Nucleus accumbens (tissue), 56 donors: ENCODE results near the gene VPS26B.

Experiments
- DNase-seq, 56 donors: peaks; one replicate each; lab custom pipeline; 2025; lab: John Stamatoyannopoulos, UW

Gene VPS26B

DNA sequence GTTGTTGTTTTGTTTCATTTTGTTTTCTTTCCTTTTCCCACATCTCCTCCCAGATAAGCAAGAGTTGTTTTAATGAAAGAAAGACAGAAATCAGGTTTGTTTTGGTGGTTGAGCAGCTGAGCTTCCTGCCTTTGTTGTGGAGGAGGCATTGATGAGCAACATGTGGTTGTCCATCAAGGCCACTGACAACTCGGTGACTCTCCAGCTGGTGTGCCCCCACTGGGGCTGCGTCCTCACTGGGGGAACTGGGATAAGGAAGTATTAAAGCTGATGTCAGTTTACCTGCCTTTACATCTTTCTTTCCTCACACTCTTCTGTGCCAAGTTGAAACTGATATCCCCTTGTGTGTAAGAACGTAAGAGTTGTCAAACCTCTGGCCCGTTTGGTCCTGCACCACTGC lies 5.9 kb downstream of the VPS26B start:
- DNase-seq: no peak

GRCh38 chr11:134231958-134232659 lies 7.6 kb downstream of the VPS26B start:
- DNase-seq: no peak

- no peak for DNase-seq
Observed at GRCh38 chr11:134233729-134234179, 9.3 kb downstream of the VPS26B start.

DNA sequence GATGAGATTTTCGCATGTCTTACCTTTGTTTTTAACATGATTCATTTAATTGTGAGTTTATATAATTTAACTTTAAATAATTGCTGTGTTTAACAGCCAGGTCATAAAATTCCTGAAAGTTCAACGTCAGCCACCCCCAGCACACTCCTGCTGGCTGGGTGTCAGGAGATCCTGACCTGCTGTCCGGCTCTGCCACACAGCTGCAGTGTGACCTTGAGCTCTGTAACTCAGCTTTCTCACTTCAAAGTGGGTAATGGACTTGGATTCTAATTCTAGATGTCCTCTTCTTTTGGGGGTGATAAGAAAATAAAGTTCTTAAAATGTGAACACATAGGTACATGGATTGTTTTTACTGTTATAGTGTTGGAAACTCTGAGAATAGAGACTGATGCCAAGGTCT lies 10.9 kb downstream of the VPS26B start:
- no peak for DNase-seq

GRCh38 chr11:134236834-134237556 lies 12.5 kb downstream of the VPS26B start:
- DNase-seq: no peak

DNA sequence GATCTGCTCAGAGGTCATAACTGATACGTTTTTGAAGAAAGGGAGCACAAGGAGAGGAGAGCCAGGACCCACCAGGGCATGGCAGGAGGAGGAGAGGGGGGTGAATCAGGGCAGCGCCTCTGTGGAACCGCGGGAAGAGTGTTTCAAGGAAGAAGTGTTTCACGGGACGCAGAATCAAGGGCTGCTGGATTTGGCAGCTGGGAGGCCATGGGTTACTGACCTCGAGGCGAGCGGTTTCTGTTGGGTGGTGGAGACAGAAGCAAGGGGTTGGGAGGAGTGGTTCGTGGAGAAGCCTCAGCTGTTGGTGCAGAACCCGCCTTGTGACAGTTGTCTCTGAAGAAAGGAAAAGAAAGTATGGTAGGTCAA lies 13.1 kb downstream of the VPS26B start:
- no peak for DNase-seq

- no peak for DNase-seq
Observed at GRCh38 chr11:134238956-134239355, 14.5 kb downstream of the VPS26B start.

- DNase-seq: no peak
Observed at GRCh38 chr11:134240592-134240991, 16.1 kb downstream of the VPS26B start.

- DNase-seq: no peak
Observed at GRCh38 chr11:134242376-134242775, 17.9 kb downstream of the VPS26B start.

GRCh38 chr11:134243913-134244312 lies 19.4 kb downstream of the VPS26B start:
- no peak for DNase-seq

DNA sequence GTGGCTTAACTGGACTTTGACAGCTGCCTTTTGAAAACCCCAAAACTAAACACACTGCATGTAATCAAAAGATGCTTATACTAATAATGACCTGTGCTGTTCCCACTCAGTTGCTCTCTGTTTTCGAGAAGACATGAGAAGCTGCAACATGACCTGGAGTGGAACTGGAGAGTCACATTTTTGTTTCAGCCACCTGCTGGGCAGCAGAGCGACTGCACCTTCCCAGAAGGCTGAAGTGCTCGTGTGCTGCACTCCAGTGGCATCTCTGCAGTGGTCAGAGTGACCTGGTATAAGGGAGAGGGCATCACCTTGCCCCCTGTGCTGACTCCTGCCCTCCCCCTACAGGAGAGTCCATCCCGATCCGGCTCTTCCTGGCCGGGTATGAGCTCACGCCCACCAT lies 20.1 kb downstream of the VPS26B start:
- DNase-seq: no peak

GRCh38 chr11:134245434-134245833 lies 21.0 kb downstream of the VPS26B start:
- DNase-seq: no peak

DNA sequence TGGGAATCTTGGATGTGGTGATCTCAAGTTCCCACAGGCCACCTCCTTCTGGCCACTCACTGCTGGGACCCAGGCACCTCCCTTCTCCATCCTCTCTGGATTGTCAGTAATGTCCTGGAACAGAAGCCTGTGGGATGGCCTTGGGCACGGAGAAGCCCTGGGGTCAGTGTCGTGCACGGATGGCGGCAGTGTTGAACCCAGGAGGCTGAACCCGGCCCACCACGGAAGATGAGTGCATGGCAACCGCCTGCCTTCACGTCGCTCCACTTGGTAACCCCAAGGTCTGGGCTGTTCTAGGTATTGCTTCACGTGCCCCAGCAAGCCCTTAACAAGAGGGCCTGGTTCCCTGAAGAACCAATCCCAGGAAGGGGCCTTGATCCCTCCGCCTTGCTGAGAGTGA lies 21.6 kb downstream of the VPS26B start:
- no peak for DNase-seq

DNA sequence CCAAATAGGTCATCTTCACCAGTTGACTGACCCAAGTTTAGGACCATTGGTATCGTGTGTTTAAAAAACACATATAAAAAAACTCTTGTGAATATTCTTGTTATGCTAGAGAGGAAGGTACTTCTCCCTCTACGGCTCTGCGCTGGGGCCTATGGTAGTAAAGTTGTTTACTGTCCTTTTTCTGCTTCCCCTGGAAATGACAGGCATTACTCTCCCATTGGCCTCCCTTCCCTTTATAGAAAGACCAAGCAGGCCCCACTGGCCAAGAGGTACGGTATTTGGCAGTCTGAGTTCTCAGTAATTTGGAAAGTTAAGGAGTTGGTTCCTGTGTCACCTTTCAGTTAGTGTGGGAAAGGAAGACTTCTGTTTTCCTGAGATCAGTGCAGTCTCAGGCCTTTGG lies 22.2 kb downstream of the VPS26B start:
- DNase-seq: no peak

DNA sequence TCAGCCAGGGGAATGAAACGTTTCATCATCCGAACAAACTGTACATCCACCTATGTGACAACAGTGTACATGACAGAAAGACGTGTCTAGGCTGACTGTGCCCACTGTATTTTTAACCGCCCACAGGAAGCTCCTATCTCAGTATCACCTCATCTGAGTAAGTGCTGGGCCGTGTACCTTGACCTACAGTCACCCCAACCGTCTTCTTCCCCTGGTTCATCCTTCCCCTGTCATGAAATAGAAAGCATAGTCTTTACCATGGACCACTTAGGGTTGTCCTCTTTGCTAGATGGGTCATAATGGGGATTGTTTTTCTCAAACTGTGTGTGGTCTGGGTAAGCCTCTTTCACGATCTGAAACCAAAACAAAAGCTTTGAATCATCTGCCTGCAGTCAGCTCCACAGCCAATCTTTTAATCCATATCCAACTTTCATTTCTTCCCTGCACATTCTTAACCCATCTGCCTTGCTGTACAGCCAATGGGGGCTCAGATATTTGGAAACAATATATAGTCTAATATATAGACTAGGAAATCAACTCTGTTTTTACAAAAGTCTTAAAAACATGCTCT lies 24.5 kb downstream of the VPS26B start:
- DNase-seq: no peak

- DNase-seq: no peak
Observed at GRCh38 chr11:134250246-134250645, 25.8 kb downstream of the VPS26B start.

DNA sequence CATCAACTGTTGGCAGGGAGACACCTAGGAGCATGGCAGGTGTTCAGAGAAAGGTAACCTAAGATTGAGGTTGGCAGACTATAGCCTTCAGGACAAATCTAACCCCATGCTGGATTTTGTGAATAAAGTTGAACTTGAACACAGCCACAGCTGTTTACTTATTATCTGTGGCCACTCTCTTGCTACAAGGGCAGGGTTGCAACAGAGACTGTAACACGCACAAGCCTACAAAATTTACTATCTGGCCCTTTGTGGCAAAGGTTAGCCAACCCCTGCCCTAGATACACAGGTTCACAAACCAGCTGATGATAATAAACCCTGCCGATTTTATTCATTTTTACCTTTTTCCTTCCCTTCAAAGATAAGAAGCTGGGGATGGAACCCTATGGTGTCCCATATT lies 26.2 kb downstream of the VPS26B start:
- DNase-seq: no peak

DNA sequence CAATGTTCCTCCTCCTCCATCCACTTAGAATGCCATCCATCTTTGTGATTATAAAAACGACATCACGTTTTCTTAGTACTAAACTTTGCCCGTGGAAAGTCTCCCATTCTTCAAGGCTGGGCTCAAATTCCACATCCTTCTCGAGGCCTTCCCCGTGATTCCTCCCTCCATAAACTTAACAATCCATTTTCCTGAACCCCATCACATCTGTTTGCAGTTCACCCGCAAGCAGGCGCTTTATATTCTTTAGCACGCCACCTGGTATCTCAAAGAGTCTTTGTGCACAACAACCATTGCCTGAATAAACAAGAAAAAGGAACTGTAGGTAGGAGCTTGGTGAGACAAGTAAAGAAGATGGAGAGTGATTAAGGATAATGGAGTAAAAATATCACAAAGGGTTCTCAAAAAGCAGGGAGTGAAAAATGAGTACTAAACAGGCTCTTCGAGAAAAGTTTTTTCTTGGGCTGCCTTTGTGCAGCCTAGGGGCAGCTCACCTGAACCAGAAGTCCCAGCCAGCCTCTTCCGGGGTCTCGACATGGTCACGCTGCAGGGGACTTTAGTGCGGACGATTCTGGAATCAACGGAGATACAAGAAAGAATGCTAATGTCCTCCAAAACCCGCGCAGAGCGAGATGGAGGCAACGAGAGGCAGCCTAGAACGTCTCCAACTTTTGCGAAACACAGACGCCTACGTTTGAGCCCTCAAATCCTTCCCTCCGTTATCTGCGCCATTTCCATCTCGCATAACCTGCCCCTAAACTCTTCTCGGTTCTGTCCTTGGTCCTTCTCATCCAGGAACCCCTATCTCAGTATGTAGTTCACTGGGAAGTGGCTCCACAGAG lies 28.1 kb downstream of the VPS26B start:
- peak in 13 of 56 donors; percentile 9 to 66 (median 47) for DNase-seq

GRCh38 chr11:134253188-134253993 lies 28.9 kb downstream of the VPS26B start, which contains the start of the genes ACAD8 and THYN1:
TSS of gene ACAD8 (plus strand) at chr11:134253568. CDS start at chr11:134253601, 33 bp downstream.
TSS of gene THYN1 (minus strand) at chr11:134253352. CDS start at chr11:134252882, 470 bp downstream.
- DNase-seq: peak; percentile 68 to 99 (median 95)
